Neural cell (in vitro differentiated cells): ENCODE results near the gene MAP2K6. TPM values are rescaled to one million over a fixed set of nuclear protein-coding genes. Genes with fewer than 3 reads are reported as not detected.

Experiments used
- H2AFZ ChIP-seq: fragments of 200-600, 300-800 bp; sonication (generic), shearing (Covaris generic); 2 replicates; pipeline ENCODE4 v1.6.0; 2014; ENCODE audit warnings: low read depth, mild to moderate bottlenecking, antibody characterized with exemption, low read length, moderate library complexity
- H3F3A ChIP-seq: fragments of 200-600 bp; shearing (Covaris generic); 2 replicates; pipeline ENCODE4 v1.6.1; 2016; ENCODE audit warnings: mild to moderate bottlenecking, moderate library complexity, mixed read lengths, antibody characterized with exemption, low read length; ENCODE audit not compliant: insufficient read depth, poor library complexity, severe bottlenecking
- H3K27ac ChIP-seq: fragments of 200-600, 300-800 bp; sonication (generic), shearing (Covaris generic); 2 replicates; pipeline ENCODE4 v1.5.1; 2014; ENCODE audit warnings: mild to moderate bottlenecking, low read length, moderate library complexity
- H3K27me3 ChIP-seq: fragments of 300-800, 200-600 bp; sonication (generic), shearing (Covaris generic); 2 replicates; pipeline ENCODE4 v1.6.0; 2014; ENCODE audit warnings: mild to moderate bottlenecking, low read depth, low read length, moderate library complexity; ENCODE audit not compliant: insufficient read depth
- H3K36me3 ChIP-seq: fragments of 300-800, 200-600 bp; sonication (generic), shearing (Covaris generic); 2 replicates; pipeline ENCODE4 v1.5.1; 2014; ENCODE audit warnings: mild to moderate bottlenecking, antibody characterized with exemption, low read length, moderate library complexity; ENCODE audit not compliant: insufficient read depth
- H3K4me2 ChIP-seq: fragments of 300-800, 200-600 bp; sonication (generic), shearing (Covaris generic); 2 replicates; pipeline ENCODE4 v1.6.0; 2014; ENCODE audit warnings: mild to moderate bottlenecking, low read length
- H3K4me3 ChIP-seq: fragments of 300-800, 200-600 bp; sonication (generic), shearing (Covaris generic); 2 replicates; pipeline ENCODE4 v1.5.1; 2014; ENCODE audit warnings: mild to moderate bottlenecking, low read length, moderate library complexity
- H3K79me2 ChIP-seq: fragments of 200-600 bp; shearing (Covaris generic); replicated peaks from 2 replicates; pipeline ENCODE4 v1.6.0; 2014; ENCODE audit warnings: mild to moderate bottlenecking, low read length, moderate library complexity; ENCODE audit not compliant: insufficient read depth
- H3K9ac ChIP-seq: fragments of 300-800, 200-600 bp; sonication (generic), shearing (Covaris generic); 2 replicates; pipeline ENCODE4 v1.6.1; 2016; ENCODE audit warnings: mild to moderate bottlenecking, low read length, mixed read lengths
- H3K9me2 ChIP-seq: fragments of 200-600 bp; shearing (Covaris generic); 2 replicates; pipeline ENCODE4 v1.6.1; 2016; ENCODE audit warnings: mild to moderate bottlenecking, low read length, mixed read lengths; ENCODE audit not compliant: insufficient read depth
- H3K9me3 ChIP-seq: fragments of 200-600, 300-800 bp; sonication (generic), shearing (Covaris generic); 2 replicates; pipeline ENCODE4 v1.6.1; 2016; ENCODE audit warnings: mild to moderate bottlenecking, mixed run types, low read length, moderate library complexity, mixed read lengths
- H4K20me1 ChIP-seq: fragments of 200-600 bp; shearing (Covaris generic); 2 replicates; pipeline ENCODE4 v1.6.1; 2016; ENCODE audit warnings: mild to moderate bottlenecking, mixed run types; ENCODE audit not compliant: insufficient read depth
- CTCF ChIP-seq: fragments of 450-650 bp; IDR thresholded peaks from 2 replicates; pipeline ENCODE4 v1.5.1; 2014; ENCODE audit warnings: antibody characterized with exemption, mild to moderate bottlenecking, moderate library complexity; ENCODE audit not compliant: poor library complexity, severe bottlenecking
- EP300 ChIP-seq: fragments of 450-650 bp; conservative IDR thresholded peaks from 2 replicates; pipeline ENCODE4 v1.6.1; 2014; ENCODE audit warnings: antibody characterized with exemption, mild to moderate bottlenecking, moderate library complexity; ENCODE audit not compliant: poor library complexity, severe bottlenecking
- EZH2 ChIP-seq: fragments of 200-600, 300-800 bp; shearing (Covaris generic), sonication (generic); IDR thresholded peaks from 2 replicates; pipeline ENCODE4 v1.6.1; 2014; ENCODE audit warnings: antibody characterized with exemption, low read length, borderline replicate concordance, mild to moderate bottlenecking; ENCODE audit not compliant: insufficient read depth, poor library complexity, severe bottlenecking
- MXI1 ChIP-seq: fragments of 450-650 bp; conservative IDR thresholded peaks from 2 replicates; pipeline ENCODE4 v1.6.1; 2014; ENCODE audit warnings: antibody characterized with exemption, mild to moderate bottlenecking; ENCODE audit not compliant: poor library complexity, severe bottlenecking
- POLR2AphosphoS5 ChIP-seq: IDR thresholded peaks from 2 replicates; pipeline ENCODE4 v1.6.1; 2012
- RAD21 ChIP-seq: fragments of 450-650 bp; conservative IDR thresholded peaks from 2 replicates; pipeline ENCODE4 v1.6.1; 2014; ENCODE audit warnings: antibody characterized with exemption, mild to moderate bottlenecking, moderate library complexity
- REST ChIP-seq: IDR thresholded peaks from 2 replicates; pipeline ENCODE4 v1.6.1; 2012; ENCODE audit warnings: borderline replicate concordance
- SMC3 ChIP-seq: fragments of 450-650 bp; conservative IDR thresholded peaks from 2 replicates; pipeline ENCODE4 v1.6.1; 2014; ENCODE audit warnings: antibody characterized with exemption, mild to moderate bottlenecking, moderate library complexity; ENCODE audit not compliant: poor library complexity
- TAF1 ChIP-seq: IDR thresholded peaks from 2 replicates; pipeline ENCODE4 v1.6.1; 2012; ENCODE audit warnings: low read depth
- polyA plus RNA-seq: library from polyadenylated mRNA; depleted of rRNA; stranded (reverse); fragments of >200 nt; gene quantifications from 2 replicates; pipeline ENCODE4 v1.2.3, GENCODE V29; 2014

The MAP2K6 gene
- polyA plus RNA-seq, 1 donor from 2014 or later: 10.5 TPM

GRCh38 chr17:69485251-69485661 is 70.8 kb downstream of the MAP2K6 start:
- peaks cover 2% of the 10 kb centered on the region for H3K9me3 ChIP-seq
- H3K36me3 ChIP-seq: no peaks in the 10 kb centered on the region
- H3K27ac ChIP-seq: no peak overlapping the region
- no peak overlapping the region for H2AFZ ChIP-seq
- H3K27me3 ChIP-seq: no peaks in the 10 kb centered on the region
- no peak overlapping the region for H3K4me2 ChIP-seq
- no peaks in the 10 kb centered on the region for H3F3A ChIP-seq
- no peaks in the 10 kb centered on the region for H4K20me1 ChIP-seq
- TF ChIP-seq SMC3 (no peak), REST (no peak), RAD21 (no peak), POLR2AphosphoS5 (no peak), EZH2 (no peak), CTCF (no peak), EP300 (no peak)
- no peaks in the 10 kb centered on the region for H3K9me2 ChIP-seq
- H3K4me3 ChIP-seq: no peak overlapping the region
- no peak overlapping the region for H3K9ac ChIP-seq
- H3K79me2 ChIP-seq: peaks cover 1% of the 10 kb centered on the region

GRCh38 chr17:69485901-69486643 is 71.6 kb downstream of the MAP2K6 start:
- peaks cover 2% of the 10 kb centered on the region for H3K79me2 ChIP-seq
- H3K4me3 ChIP-seq: no peak overlapping the region
- H3K27ac ChIP-seq: no peak overlapping the region
- H3K9ac ChIP-seq: no peak overlapping the region
- H4K20me1 ChIP-seq: no peaks in the 10 kb centered on the region
- H3F3A ChIP-seq: no peaks in the 10 kb centered on the region
- H3K9me2 ChIP-seq: no peaks in the 10 kb centered on the region
- TF ChIP-seq MXI1 (no peak), RAD21 (no peak), EP300 (no peak), SMC3 (no peak), EZH2 (no peak), POLR2AphosphoS5 (no peak), CTCF (no peak), REST (no peak), TAF1 (no peak)
- no peaks in the 10 kb centered on the region for H3K27me3 ChIP-seq
- no peak overlapping the region for H2AFZ ChIP-seq
- no peak overlapping the region for H3K4me2 ChIP-seq
- no peaks in the 10 kb centered on the region for H3K36me3 ChIP-seq
- peaks cover 2% of the 10 kb centered on the region for H3K9me3 ChIP-seq
